Skin epidermis (tissue), 12 donors: ENCODE data around the gene RIMKLA.

ENCODE experiments used
- H3K27ac ChIP-seq, 21 experiments: fragments of 200-600 bp; sonication (generic) in 11 of 21; one replicate each; pipeline ENCODE4 v1.5.0; 2020; ENCODE audit warnings: mild to moderate bottlenecking in 3 of 21, inconsistent platforms in 2 of 21, moderate library complexity in 2 of 21
- H3K4me3 ChIP-seq, 7 experiments: fragments of 200-600 bp; sonication (generic) in 2 of 7; one replicate each; pipeline ENCODE4 v1.5.0; 2020; ENCODE audit warnings: inconsistent platforms in 2 of 7, mild to moderate bottlenecking in 2 of 7, moderate library complexity in 1 of 7

The RIMKLA gene

DNA sequence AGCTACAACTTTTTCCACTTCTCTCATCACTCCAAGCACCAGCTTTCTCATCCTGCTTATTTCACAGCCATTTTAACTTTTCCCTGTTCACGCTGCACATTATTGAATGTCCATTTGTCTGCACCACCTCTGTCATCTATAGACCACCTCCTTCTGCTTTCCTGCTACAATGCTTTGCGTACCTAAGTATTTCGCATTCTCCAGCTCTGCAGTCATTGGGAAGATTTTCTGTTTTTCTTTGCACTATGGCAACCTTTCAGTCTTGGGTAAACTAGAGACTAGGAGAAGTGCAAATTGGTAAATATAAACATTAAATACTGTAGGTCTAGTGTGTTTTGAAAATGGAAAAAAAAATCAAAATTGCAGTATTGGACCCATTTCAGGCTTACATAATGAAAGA lies 83.3 kb downstream of the RIMKLA start:
- H3K27ac ChIP-seq: peak overlapping the region in 1 of 21 experiments; percentile 42
- peak overlapping the region in 5 of 7 experiments; percentile 54 to 74 (median 62) for H3K4me3 ChIP-seq

DNA sequence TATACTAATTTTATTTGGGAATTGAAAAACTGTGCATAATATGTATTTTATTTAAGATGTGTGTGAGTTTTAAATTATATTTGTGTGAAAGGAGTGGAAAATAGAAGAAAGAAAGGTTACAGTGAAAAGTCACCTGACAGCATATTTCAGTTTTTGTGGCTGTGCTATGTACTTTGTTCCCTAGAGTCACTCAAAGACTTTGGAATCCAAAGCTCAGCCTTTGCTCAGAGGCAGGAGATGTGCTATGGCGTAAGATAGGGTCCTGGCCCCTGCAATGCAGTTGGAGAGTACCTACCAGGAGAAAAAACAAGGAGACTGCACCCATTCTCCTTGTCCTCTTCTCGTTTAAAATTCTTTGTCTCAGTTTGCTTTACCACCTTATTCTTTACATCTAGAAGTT lies 85.4 kb downstream of the RIMKLA start:
- Histone ChIP-seq H3K4me3 (no peak overlapping the region), H3K27ac (no peak overlapping the region)

DNA sequence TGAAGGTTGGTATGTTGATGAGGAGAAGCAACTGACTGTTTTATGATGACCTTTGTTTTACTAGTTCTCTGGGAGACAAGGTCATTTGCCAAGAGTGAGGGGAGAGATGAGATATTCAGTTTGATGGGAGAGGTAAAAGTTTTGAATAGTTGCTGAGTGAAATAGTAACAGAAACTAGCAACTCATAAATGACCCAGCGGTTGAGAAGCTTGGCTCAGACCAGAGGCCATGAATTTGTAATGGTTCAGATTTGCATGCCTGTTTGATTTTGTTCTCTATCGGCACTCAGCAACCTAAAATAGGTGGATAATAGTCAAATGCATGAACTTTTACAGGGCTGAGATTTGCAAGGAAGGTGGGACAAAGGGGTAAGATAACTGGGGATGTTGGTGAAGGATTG lies 89.1 kb downstream of the RIMKLA start:
- Histone ChIP-seq H3K27ac (no peak overlapping the region), H3K4me3 (no peak overlapping the region)
